GM12892 (cell line): ENCODE data around the gene ZFX.

Experiments
- POLR2AphosphoS5 ChIP-seq: IDR thresholded peaks from 2 replicates; pipeline ENCODE4 v1.6.1; 2011; ENCODE audit warnings: low read depth, low read length, control low read depth
- TAF1 ChIP-seq: IDR thresholded peaks from 2 replicates; pipeline ENCODE4 v1.6.1; 2011; ENCODE audit warnings: low read depth, mild to moderate bottlenecking, control low read depth, low read length, borderline replicate concordance

DNA sequence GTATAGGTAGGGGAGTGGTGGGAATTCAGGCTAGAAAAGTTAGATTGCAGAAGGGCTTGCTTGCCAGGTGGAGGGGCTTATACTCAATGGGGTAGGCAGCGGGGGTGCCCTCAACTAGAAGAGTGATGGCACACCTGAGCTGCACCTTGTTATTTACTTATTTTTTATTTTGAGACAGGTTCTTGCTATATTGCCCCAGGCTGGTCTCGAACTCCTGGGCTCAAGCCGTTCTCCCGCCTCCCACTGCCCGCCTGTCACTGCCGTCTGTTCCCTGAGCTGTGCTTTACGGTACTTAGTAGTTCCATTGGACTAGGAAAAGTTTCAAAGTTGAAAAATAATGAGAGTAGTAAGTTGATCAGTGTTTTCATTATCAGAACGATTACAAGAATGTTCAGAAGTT is 2.0 kb downstream of the ZFX start:
- TF ChIP-seq POLR2AphosphoS5 = peak; percentile 18; the same call in 1 of the 2 replicates
- no peak for TF ChIP-seq TAF1
